HCT116 (cell line): ENCODE data around the gene SLC22A12.

ENCODE experiments used
- CEBPB ChIP-seq: IDR thresholded peaks from 2 replicates; pipeline ENCODE4 v1.6.1; 2012; ENCODE audit warnings: low read depth
- EZH2 ChIP-seq: fragments of 200-600 bp; sonication (generic); IDR thresholded peaks from 2 replicates; pipeline ENCODE4 v1.6.1; 2017; ENCODE audit warnings: antibody characterized with exemption, mixed run types
- JUND ChIP-seq: IDR thresholded peaks from 2 replicates; pipeline ENCODE4 v1.6.1; 2012
- MAX ChIP-seq: IDR thresholded peaks from 2 replicates; pipeline ENCODE4 v1.6.1; 2012
- POLR2A ChIP-seq: IDR thresholded peaks from 2 replicates; pipeline ENCODE4 v1.7.0; 2011; ENCODE audit warnings: borderline replicate concordance; ENCODE audit not compliant: insufficient read depth, insufficient read length; ENCODE audit errors: extremely low read depth
- POLR2AphosphoS5 ChIP-seq: IDR thresholded peaks from 2 replicates; pipeline ENCODE4 v1.6.1; 2011; ENCODE audit warnings: mild to moderate bottlenecking, low read depth, low read length, moderate library complexity
- RAD21 ChIP-seq: IDR thresholded peaks from 2 replicates; pipeline ENCODE4 v1.6.1; 2012; ENCODE audit warnings: low read depth, mild to moderate bottlenecking
- SIN3A ChIP-seq: IDR thresholded peaks from 2 replicates; pipeline ENCODE4 v1.6.1; 2012; ENCODE audit warnings: low read depth
- SP1 ChIP-seq: IDR thresholded peaks from 2 replicates; pipeline ENCODE4 v1.6.1; 2012; ENCODE audit warnings: low read depth
- SRF ChIP-seq: IDR thresholded peaks from 2 replicates; pipeline ENCODE4 v1.6.1; 2012; ENCODE audit warnings: low read depth
- TCF7L2 ChIP-seq: IDR thresholded peaks from 2 replicates; pipeline ENCODE4 v1.7.0; 2011; ENCODE audit warnings: borderline replicate concordance, inconsistent platforms; ENCODE audit not compliant: insufficient read depth, insufficient read length; ENCODE audit errors: extremely low read depth
- YY1 ChIP-seq: IDR thresholded peaks from 2 replicates; pipeline ENCODE4 v1.6.1; 2011; ENCODE audit warnings: low read length, low read depth, moderate library complexity, mild to moderate bottlenecking; ENCODE audit not compliant: insufficient replicate concordance; ENCODE audit errors: extremely low read depth
- TF ChIP-seq, protein P1 (sequence below), 3 experiments: fragments of 200-600 bp in 1 of 3; sonication (generic) in 1 of 3; IDR thresholded peaks in 2 of 3; conservative IDR thresholded peaks in 1 of 3; 2 replicates each; pipeline ENCODE4 v1.5.1; 2012 to 2017; ENCODE audit warnings: low read depth in 2 of 3, low read length in 2 of 3, antibody characterized with exemption in 1 of 3, borderline replicate concordance in 1 of 3, control low read depth in 1 of 3, mild to moderate bottlenecking in 1 of 3, mixed read lengths in 1 of 3, mixed run types in 1 of 3, moderate library complexity in 1 of 3; ENCODE audit not compliant: insufficient read depth in 1 of 3
- TF ChIP-seq, protein P2 (sequence below): IDR thresholded peaks from 2 replicates; pipeline ENCODE4 v1.6.1; 2012

DNA sequence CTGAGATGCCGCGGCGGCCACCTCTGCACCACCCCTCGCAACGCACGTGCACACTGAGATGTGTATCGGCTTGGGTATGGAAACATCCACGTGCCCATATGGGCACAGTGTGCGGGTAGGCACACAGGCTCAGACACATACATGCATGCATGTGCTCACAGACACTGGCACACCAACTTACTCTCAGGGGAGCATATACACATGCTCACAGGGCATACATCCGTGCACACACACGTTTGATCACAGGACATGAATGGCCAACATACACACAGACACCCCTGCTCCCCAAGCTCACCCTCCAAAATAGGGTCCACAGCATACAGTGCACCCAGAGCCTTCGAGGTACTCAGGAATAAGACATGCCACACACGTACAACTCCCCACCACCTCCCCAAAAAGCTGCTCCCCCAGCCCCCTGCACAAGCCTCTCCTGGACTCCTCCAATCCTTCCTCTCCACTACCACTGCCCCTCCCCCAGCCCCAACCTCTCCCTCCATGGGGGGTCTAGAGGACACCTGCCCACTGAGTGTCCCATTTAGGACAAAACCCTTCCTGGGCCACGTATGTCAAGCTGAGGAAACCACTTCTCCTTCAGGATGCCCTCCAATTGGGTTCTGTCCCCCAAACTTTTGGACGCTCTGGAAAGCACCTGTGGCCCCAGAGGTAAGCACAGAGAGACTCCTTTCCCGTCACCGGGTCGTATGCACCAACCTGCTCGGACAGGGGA is 53.1 kb downstream of the SLC22A12 start:
- TF ChIP-seq, protein P1, sequence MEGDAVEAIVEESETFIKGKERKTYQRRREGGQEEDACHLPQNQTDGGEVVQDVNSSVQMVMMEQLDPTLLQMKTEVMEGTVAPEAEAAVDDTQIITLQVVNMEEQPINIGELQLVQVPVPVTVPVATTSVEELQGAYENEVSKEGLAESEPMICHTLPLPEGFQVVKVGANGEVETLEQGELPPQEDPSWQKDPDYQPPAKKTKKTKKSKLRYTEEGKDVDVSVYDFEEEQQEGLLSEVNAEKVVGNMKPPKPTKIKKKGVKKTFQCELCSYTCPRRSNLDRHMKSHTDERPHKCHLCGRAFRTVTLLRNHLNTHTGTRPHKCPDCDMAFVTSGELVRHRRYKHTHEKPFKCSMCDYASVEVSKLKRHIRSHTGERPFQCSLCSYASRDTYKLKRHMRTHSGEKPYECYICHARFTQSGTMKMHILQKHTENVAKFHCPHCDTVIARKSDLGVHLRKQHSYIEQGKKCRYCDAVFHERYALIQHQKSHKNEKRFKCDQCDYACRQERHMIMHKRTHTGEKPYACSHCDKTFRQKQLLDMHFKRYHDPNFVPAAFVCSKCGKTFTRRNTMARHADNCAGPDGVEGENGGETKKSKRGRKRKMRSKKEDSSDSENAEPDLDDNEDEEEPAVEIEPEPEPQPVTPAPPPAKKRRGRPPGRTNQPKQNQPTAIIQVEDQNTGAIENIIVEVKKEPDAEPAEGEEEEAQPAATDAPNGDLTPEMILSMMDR (IDR thresholded peaks at IDR 0.05 in 2 of 3, conservative IDR thresholded peaks at IDR 0.05 in 1 of 3; ENCODE audit: borderline replicate concordance in 1 of 3, insufficient read depth in 1 of 3, low read depth in 2 of 3, low read length in 2 of 3) = no peak
- TF ChIP-seq POLR2AphosphoS5 (no peak), EZH2 (no peak), JUND (no peak), POLR2A (no peak), RAD21 (no peak), MAX (no peak), SP1 (no peak), SRF (no peak), SIN3A (no peak), YY1 (no peak), TCF7L2 (no peak), CEBPB (no peak)
- TF ChIP-seq, protein P2, sequence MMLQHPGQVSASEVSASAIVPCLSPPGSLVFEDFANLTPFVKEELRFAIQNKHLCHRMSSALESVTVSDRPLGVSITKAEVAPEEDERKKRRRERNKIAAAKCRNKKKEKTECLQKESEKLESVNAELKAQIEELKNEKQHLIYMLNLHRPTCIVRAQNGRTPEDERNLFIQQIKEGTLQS = no peak
